ENCODE data around the gene SDC4.

SDC4 gene

DNA sequence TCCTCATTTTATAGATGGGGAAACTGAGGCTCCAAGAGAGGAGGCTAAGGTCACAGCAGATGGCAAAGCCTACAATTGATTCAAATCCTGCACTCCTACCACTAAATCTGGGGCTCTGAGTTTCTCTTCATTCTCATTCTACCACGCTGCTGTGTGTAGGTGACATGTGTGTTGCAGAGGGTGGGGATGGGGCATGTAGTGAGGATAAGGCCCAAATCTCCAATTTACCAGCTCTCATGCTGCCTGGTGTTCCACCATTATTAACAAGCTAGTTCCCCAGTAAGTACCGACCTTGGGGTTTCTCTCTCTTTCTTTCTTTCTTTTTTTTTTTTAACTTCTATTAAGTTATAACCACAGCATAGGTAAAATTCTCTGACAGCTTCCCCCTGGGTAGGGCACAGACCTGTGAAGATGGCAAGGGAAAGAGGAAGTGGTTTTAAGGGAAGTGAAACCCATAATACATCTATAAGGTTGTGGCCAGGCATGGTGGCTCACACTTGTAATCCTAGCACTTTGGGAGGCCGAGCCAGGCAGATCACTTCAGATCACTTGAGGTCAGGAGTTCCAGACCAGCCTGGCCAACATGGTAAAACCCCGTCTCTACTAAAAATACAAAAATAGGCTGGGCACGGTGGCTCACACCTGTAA, 27.2 kb downstream of the SDC4 start:
- Histone ChIP-seq H3K9me3 (ENCODE audit: control insufficient read depth in 1 of 2, low read length in 2 of 2) (no peaks in the 10 kb centered on the region), H3K36me3 (ENCODE audit: control insufficient read depth in 1 of 2, insufficient read depth in 2 of 2, low read length in 2 of 2) (peaks cover 0 to 9% of the 10 kb centered on the region in 2 donors), H3K27ac (ENCODE audit: low read depth, low read length) (no peak overlapping the region), H3K4me1 (ENCODE audit: control insufficient read depth in 1 of 2, insufficient read depth in 2 of 2, low read length in 2 of 2) (peaks cover 11 to 17% of the 10 kb centered on the region in 2 donors), H3K4me3 (ENCODE audit: low read depth in 1 of 2, low read length in 2 of 2) (no peak overlapping the region), H3K27me3 (ENCODE audit: control insufficient read depth in 1 of 2, insufficient read depth in 2 of 2, low read length in 2 of 2) (peaks cover 18 to 19% of the 10 kb centered on the region in 2 donors), H3K9ac (ENCODE audit: low read depth in 1 of 2, low read length in 2 of 2) (no peak overlapping the region)

DNA sequence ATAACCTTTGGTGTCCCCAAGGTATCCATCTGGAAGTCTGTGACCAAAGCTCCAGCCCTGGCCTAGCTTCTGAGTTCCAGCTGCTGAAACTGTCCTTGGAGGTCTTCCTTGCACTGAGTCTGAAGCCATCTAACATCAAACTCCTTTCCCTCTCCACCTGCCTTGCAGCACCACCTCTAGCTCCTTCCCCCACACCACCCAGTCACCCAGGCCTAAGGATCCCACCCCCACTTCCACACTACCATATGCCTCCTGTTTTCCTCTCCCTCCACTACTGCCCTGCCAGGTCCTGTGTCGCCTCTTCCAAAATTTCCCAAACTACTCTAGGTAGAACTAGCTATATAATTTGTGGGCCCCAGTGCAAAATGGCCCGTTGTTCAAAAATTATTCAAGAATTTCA, 29.3 kb downstream of the SDC4 start:
- no peak overlapping the region for H3K4me3 ChIP-seq (ENCODE audit: low read depth in 1 of 2, low read length in 2 of 2)
- no peaks in the 10 kb centered on the region for H3K9me3 ChIP-seq (ENCODE audit: control insufficient read depth in 1 of 2, low read length in 2 of 2)
- peaks cover 11 to 17% of the 10 kb centered on the region in 2 donors for H3K4me1 ChIP-seq (ENCODE audit: control insufficient read depth in 1 of 2, insufficient read depth in 2 of 2, low read length in 2 of 2)
- H3K27ac ChIP-seq (ENCODE audit: low read depth, low read length) = no peak overlapping the region
- peaks cover 27 to 32% of the 10 kb centered on the region in 2 donors for H3K27me3 ChIP-seq (ENCODE audit: control insufficient read depth in 1 of 2, insufficient read depth in 2 of 2, low read length in 2 of 2)
- no peak overlapping the region for H3K9ac ChIP-seq (ENCODE audit: low read depth in 1 of 2, low read length in 2 of 2)
- H3K36me3 ChIP-seq (ENCODE audit: control insufficient read depth in 1 of 2, insufficient read depth in 2 of 2, low read length in 2 of 2) = no peaks in the 10 kb centered on the region

DNA sequence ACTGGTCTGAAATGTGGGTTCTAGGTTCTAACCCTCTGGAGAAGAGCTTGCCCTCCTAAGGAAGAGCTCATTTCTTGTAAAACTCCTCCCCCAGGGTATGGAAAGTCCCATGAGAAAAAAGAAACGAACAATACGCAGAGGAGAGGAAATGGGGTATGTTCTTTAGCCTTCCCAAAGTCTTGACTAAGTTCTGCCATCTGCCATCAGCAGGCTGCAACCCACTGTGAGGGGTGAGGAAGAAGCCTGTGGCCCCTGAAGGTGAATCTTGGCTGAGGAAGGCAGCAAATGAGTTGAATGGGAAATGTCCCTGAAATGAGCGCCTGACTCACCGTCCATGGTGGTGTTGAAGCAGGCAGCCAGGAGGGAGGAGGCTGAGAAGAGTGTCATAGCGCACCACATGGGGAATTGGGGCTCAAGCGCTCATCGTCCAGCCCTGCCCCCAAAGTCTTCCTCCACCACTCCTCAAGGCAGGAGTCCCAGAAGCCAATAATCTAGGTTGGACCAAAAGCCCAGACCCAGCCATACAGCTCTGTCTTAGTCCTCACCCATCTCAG, 29.8 kb downstream of the SDC4 start:
- H3K36me3 ChIP-seq (ENCODE audit: control insufficient read depth in 1 of 2, insufficient read depth in 2 of 2, low read length in 2 of 2) = no peaks in the 10 kb centered on the region
- no peaks in the 10 kb centered on the region for H3K9me3 ChIP-seq (ENCODE audit: control insufficient read depth in 1 of 2, low read length in 2 of 2)
- no peak overlapping the region for H3K27ac ChIP-seq (ENCODE audit: low read depth, low read length)
- peaks cover 28 to 34% of the 10 kb centered on the region in 2 donors for H3K27me3 ChIP-seq (ENCODE audit: control insufficient read depth in 1 of 2, insufficient read depth in 2 of 2, low read length in 2 of 2)
- H3K9ac ChIP-seq (ENCODE audit: low read depth in 1 of 2, low read length in 2 of 2) = no peak overlapping the region
- peaks cover 11 to 17% of the 10 kb centered on the region in 2 donors for H3K4me1 ChIP-seq (ENCODE audit: control insufficient read depth in 1 of 2, insufficient read depth in 2 of 2, low read length in 2 of 2)
- no peak overlapping the region for H3K4me3 ChIP-seq (ENCODE audit: low read depth in 1 of 2, low read length in 2 of 2)

DNA sequence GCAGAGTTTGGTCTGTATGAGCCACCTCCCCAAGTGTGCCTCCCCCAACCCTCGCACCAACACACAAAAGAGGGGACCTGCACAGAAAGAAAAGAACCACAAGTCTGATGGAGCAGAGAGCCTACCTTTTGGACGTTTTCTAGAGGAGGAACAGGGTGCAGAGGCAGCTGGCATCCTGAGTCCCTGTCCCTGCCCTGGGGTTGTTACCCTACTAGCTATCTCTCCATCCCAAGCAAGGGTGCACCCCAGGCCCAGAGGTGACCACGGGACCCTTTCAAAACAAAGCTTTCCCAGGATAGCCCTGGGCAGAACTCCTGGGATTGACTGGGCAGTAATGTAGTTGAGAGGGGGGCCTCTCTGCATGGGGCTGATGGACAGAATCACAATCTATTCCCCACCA, 30.4 kb downstream of the SDC4 start:
- Histone ChIP-seq H3K27ac (ENCODE audit: low read depth, low read length) (no peak overlapping the region), H3K9ac (ENCODE audit: low read depth in 1 of 2, low read length in 2 of 2) (no peak overlapping the region), H3K36me3 (ENCODE audit: control insufficient read depth in 1 of 2, insufficient read depth in 2 of 2, low read length in 2 of 2) (no peaks in the 10 kb centered on the region), H3K9me3 (ENCODE audit: control insufficient read depth in 1 of 2, low read length in 2 of 2) (no peaks in the 10 kb centered on the region), H3K4me3 (ENCODE audit: low read depth in 1 of 2, low read length in 2 of 2) (no peak overlapping the region), H3K27me3 (ENCODE audit: control insufficient read depth in 1 of 2, insufficient read depth in 2 of 2, low read length in 2 of 2) (peaks cover 33 to 39% of the 10 kb centered on the region in 2 donors), H3K4me1 (ENCODE audit: control insufficient read depth in 1 of 2, insufficient read depth in 2 of 2, low read length in 2 of 2) (peaks cover 11 to 13% of the 10 kb centered on the region in 2 donors)

DNA sequence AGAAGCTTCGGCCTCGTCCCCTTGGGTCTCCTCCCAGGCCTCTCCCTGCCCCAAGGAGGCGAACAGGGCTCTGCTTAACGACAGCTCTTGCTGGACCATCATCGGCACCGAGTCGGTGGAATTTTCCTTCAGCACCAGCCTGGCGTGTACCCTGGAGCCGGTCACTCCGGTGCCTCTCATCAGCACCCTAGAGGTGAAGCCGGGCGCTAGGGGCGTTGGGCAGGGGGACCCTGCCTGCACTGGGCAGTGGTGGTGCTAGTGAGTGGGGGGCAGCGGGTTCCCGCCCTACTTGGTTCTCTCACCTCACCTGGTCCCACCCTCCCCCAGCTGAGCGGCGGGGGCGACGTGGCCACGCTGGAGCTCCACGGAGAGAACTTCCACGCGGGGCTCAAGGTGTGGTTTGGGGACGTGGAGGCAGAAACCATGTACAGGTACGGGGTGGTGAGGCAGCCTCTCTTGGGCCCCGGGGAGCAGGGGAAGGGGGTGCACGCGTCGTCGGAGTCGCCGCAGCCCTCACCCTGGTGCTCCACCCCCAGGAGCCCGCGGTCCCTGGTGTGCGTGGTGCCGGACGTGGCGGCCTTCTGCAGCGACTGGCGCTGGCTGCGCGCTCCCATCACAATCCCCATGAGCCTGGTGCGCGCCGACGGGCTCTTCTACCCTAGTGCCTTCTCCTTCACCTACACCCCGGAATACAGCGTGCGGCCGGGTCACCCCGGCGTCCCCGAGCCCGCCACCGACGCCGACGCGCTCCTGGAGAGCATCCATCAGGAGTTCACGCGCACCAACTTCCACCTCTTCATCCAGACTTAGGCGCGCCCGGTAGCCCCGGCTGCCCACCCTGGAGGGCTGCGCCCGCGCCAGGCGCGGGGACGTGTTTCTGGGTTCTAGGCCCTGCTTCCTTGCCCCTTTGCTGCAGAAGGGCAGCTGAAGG, 31.8 kb downstream of the SDC4 start:
- Histone ChIP-seq H3K36me3 (ENCODE audit: control insufficient read depth in 1 of 2, insufficient read depth in 2 of 2, low read length in 2 of 2) (no peaks in the 10 kb centered on the region), H3K9ac (ENCODE audit: low read depth in 1 of 2, low read length in 2 of 2) (no peak overlapping the region), H3K27me3 (ENCODE audit: control insufficient read depth in 1 of 2, insufficient read depth in 2 of 2, low read length in 2 of 2) (peaks cover 44 to 45% of the 10 kb centered on the region in 2 donors), H3K4me3 (ENCODE audit: low read depth in 1 of 2, low read length in 2 of 2) (no peak overlapping the region), H3K9me3 (ENCODE audit: control insufficient read depth in 1 of 2, low read length in 2 of 2) (no peaks in the 10 kb centered on the region), H3K4me1 (ENCODE audit: control insufficient read depth in 1 of 2, insufficient read depth in 2 of 2, low read length in 2 of 2) (peaks cover 6 to 10% of the 10 kb centered on the region in 2 donors), H3K27ac (ENCODE audit: low read depth, low read length) (no peak overlapping the region)

DNA sequence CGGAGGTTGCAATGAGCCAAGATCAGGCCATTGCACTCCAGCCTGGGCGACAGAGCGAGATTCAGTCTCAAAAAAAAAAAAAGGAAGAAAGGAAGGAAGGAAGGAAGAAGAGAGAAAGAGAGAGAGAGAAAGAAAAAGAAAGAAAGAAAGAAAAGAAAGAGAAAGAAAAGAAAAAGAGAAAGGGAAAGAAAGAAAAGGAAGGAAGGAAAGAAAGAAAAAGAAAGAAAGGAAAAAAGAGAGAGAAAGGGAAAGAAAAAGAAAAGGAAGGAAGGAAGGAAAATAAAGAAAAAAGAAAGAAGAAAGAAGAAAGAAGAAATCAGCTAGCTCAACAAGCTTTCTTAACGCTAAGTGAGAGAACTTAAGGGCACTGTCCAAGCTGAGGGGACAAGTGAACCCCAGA, 32.6 kb downstream of the SDC4 start:
- Histone ChIP-seq H3K4me3 (ENCODE audit: low read depth in 1 of 2, low read length in 2 of 2) (no peak overlapping the region), H3K36me3 (ENCODE audit: control insufficient read depth in 1 of 2, insufficient read depth in 2 of 2, low read length in 2 of 2) (no peaks in the 10 kb centered on the region), H3K4me1 (ENCODE audit: control insufficient read depth in 1 of 2, insufficient read depth in 2 of 2, low read length in 2 of 2) (peaks cover 1 to 5% of the 10 kb centered on the region in 2 donors)

DNA sequence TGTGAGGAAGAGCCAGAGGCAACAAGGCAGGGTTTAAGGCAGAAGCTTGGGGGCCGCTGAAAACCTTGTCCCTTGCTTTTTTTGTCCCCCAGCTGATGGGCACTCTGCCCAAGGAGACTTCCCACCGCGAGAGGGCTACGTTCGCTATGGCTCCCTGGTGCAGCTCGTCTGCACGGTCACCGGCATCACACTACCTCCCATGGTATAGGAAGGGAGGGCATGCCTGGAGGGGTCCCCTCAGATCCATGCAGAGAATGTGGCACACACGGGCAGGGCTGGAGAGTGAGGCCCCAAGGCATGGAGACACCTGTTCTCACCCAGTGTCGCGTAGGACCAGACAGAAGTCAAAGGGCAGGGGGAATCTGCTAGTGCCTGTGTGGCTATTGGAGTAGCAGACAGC, 34.3 kb downstream of the SDC4 start:
- Histone ChIP-seq H3K36me3 (ENCODE audit: control insufficient read depth in 1 of 2, insufficient read depth in 2 of 2, low read length in 2 of 2) (no peaks in the 10 kb centered on the region), H3K9ac (ENCODE audit: low read depth in 1 of 2, low read length in 2 of 2) (no peak overlapping the region), H3K27me3 (ENCODE audit: control insufficient read depth in 1 of 2, insufficient read depth in 2 of 2, low read length in 2 of 2) (peaks cover 45 to 46% of the 10 kb centered on the region in 2 donors), H3K27ac (ENCODE audit: low read depth, low read length) (no peak overlapping the region), H3K4me1 (ENCODE audit: control insufficient read depth in 1 of 2, insufficient read depth in 2 of 2, low read length in 2 of 2) (peaks cover 0 to 5% of the 10 kb centered on the region in 2 donors), H3K4me3 (ENCODE audit: low read depth in 1 of 2, low read length in 2 of 2) (no peak overlapping the region), H3K9me3 (ENCODE audit: control insufficient read depth in 1 of 2, low read length in 2 of 2) (no peaks in the 10 kb centered on the region)

More for the DNA sequence above, 32.6 kb downstream of the SDC4 start:
- Histone ChIP-seq H3K27me3 (ENCODE audit: control insufficient read depth in 1 of 2, insufficient read depth in 2 of 2, low read length in 2 of 2) (peaks cover 45 to 46% of the 10 kb centered on the region in 2 donors), H3K9ac (ENCODE audit: low read depth in 1 of 2, low read length in 2 of 2) (no peak overlapping the region), H3K9me3 (ENCODE audit: control insufficient read depth in 1 of 2, low read length in 2 of 2) (no peaks in the 10 kb centered on the region), H3K27ac (ENCODE audit: low read depth, low read length) (no peak overlapping the region)

DNA sequence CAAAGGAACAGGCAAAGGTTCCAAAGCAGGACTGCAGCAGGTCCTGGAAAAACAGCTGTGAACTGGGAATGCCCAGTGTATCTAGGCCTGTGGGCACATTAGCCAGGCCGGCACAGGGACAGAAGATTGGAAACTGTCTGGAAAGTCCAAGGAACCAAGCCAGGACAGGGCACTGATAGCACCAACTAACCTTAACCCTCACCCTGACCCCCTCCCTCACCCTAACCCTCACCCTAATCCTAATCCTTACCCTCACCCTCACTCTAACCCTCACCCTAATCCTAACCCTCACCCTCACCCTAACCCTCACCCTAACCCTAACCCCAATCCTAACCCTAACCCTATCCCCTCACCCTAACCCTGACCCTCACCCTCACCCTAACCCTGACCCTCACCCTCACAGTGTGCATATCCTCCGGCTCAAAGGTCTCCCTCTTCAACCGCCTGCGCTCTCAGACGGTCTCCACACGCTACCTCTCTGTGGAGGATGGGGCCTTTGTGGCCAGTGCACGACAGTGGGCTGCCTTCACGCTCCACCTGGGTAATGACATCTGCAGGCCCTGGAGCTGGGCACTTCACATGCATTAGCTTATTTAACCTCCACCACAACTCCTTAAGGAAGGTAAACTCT, 35.0 kb downstream of the SDC4 start:
- no peak overlapping the region for H3K4me3 ChIP-seq (ENCODE audit: low read depth in 1 of 2, low read length in 2 of 2)
- H3K9me3 ChIP-seq (ENCODE audit: control insufficient read depth in 1 of 2, low read length in 2 of 2) = no peaks in the 10 kb centered on the region
- H3K36me3 ChIP-seq (ENCODE audit: control insufficient read depth in 1 of 2, insufficient read depth in 2 of 2, low read length in 2 of 2) = no peaks in the 10 kb centered on the region
- peaks cover 0 to 5% of the 10 kb centered on the region in 2 donors for H3K4me1 ChIP-seq (ENCODE audit: control insufficient read depth in 1 of 2, insufficient read depth in 2 of 2, low read length in 2 of 2)
- H3K9ac ChIP-seq (ENCODE audit: low read depth in 1 of 2, low read length in 2 of 2) = no peak overlapping the region
- peaks cover 41 to 45% of the 10 kb centered on the region in 2 donors for H3K27me3 ChIP-seq (ENCODE audit: control insufficient read depth in 1 of 2, insufficient read depth in 2 of 2, low read length in 2 of 2)
- H3K27ac ChIP-seq (ENCODE audit: low read depth, low read length) = no peak overlapping the region

DNA sequence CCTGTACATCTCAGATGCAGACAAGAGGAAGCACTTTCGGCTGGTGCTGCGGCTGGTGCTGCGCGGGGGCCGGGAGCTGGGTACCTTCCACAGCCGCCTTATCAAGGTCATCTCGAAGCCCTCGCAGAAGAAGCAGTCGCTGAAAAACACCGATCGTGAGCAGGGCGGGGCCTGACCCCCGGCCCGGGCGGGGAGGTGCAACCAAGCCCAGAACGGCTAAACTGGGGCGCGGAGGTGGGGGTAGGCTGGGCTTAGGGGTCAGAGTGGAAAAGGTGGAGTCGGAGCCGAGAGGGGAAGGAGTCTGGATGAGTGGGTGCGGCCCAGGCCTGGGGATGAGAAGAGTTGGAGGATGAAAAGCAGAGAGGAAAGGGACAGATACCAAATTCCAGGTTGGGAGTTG, 36.0 kb downstream of the SDC4 start:
- no peak overlapping the region for H3K9ac ChIP-seq (ENCODE audit: low read depth in 1 of 2, low read length in 2 of 2)

More for the DNA sequence above, 36.0 kb downstream of the SDC4 start:
- Histone ChIP-seq H3K4me1 (ENCODE audit: control insufficient read depth in 1 of 2, insufficient read depth in 2 of 2, low read length in 2 of 2) (peaks cover 0 to 5% of the 10 kb centered on the region in 2 donors), H3K4me3 (ENCODE audit: low read depth in 1 of 2, low read length in 2 of 2) (no peak overlapping the region), H3K9me3 (ENCODE audit: control insufficient read depth in 1 of 2, low read length in 2 of 2) (no peaks in the 10 kb centered on the region), H3K36me3 (ENCODE audit: control insufficient read depth in 1 of 2, insufficient read depth in 2 of 2, low read length in 2 of 2) (no peaks in the 10 kb centered on the region), H3K27ac (ENCODE audit: low read depth, low read length) (no peak overlapping the region), H3K27me3 (ENCODE audit: control insufficient read depth in 1 of 2, insufficient read depth in 2 of 2, low read length in 2 of 2) (peaks cover 41 to 46% of the 10 kb centered on the region in 2 donors)

Measured in duodenal mucosa (tissue), 2 donors.